H9 (cell line): ENCODE measurements around the gene GADD45GIP1. TPM values are rescaled to one million over a fixed set of nuclear protein-coding genes. Genes with fewer than 3 reads are reported as not detected.

Experiments used
- DNase-seq: peaks from one replicate; pipeline ENCODE4 v3.0.0-alpha.2; 2017
- H2AFZ ChIP-seq: one replicate; pipeline ENCODE4 v1.6.1; 2013; ENCODE audit warnings: mild to moderate bottlenecking, low read length, control low read depth, moderate library complexity
- H2AK5ac ChIP-seq: 2 replicates; pipeline ENCODE4 v1.6.1; 2013; ENCODE audit warnings: low read length, control low read depth, mixed read lengths; ENCODE audit not compliant: insufficient read length
- H2BK120ac ChIP-seq: one replicate; pipeline ENCODE4 v1.6.1; 2013; ENCODE audit warnings: low read depth, mild to moderate bottlenecking, low read length, control low read depth, inconsistent platforms; ENCODE audit not compliant: poor library complexity, severe bottlenecking
- H2BK12ac ChIP-seq: 2 replicates; pipeline ENCODE4 v1.6.1; 2013; ENCODE audit warnings: low read length, control low read depth, mixed read lengths, low read depth; ENCODE audit not compliant: insufficient read length
- H2BK15ac ChIP-seq: 2 replicates; pipeline ENCODE4 v1.6.1; 2013; ENCODE audit warnings: low read depth, low read length, control low read depth
- H2BK20ac ChIP-seq: one replicate; pipeline ENCODE4 v1.6.1; 2013; ENCODE audit warnings: low read depth, mild to moderate bottlenecking, low read length, control low read depth, inconsistent platforms; ENCODE audit not compliant: poor library complexity, severe bottlenecking
- H2BK5ac ChIP-seq: 2 replicates; pipeline ENCODE4 v1.6.1; 2013; ENCODE audit warnings: low read length, control low read depth, mixed read lengths; ENCODE audit not compliant: insufficient read length
- H3K14ac ChIP-seq: 2 replicates; pipeline ENCODE4 v1.6.1; 2013; ENCODE audit warnings: low read length, control low read depth; ENCODE audit not compliant: insufficient read depth
- H3K18ac ChIP-seq: 2 replicates; pipeline ENCODE4 v1.6.1; 2013; ENCODE audit warnings: low read depth, mild to moderate bottlenecking, mixed read lengths, low read length, control low read depth; ENCODE audit not compliant: insufficient read length
- H3K23ac ChIP-seq: 2 replicates; pipeline ENCODE4 v1.6.1; 2013; ENCODE audit warnings: low read length, control low read depth, mixed read lengths, low read depth; ENCODE audit not compliant: insufficient read length
- H3K23me2 ChIP-seq: 2 replicates; pipeline ENCODE4 v1.6.1; 2013; ENCODE audit warnings: low read depth, mild to moderate bottlenecking, mixed read lengths, low read length, control low read depth; ENCODE audit not compliant: insufficient read length, poor library complexity, severe bottlenecking
- H3K27ac ChIP-seq: 2 replicates; pipeline ENCODE4 v1.5.1; 2013; ENCODE audit warnings: low read length, control low read depth, mixed read lengths, low read depth; ENCODE audit not compliant: insufficient read length
- H3K27me3 ChIP-seq: 2 replicates; pipeline ENCODE4 v1.6.1; 2013; ENCODE audit warnings: low read length, control low read depth, inconsistent platforms; ENCODE audit not compliant: insufficient read depth
- H3K4ac ChIP-seq: 2 replicates; pipeline ENCODE4 v1.6.1; 2013; ENCODE audit warnings: low read depth, mild to moderate bottlenecking, control low read depth, inconsistent platforms, low read length, moderate library complexity
- H3K4me1 ChIP-seq: 2 replicates; pipeline ENCODE4 v1.6.1; 2013; ENCODE audit warnings: low read length, control low read depth, inconsistent platforms; ENCODE audit not compliant: insufficient read depth
- H3K4me2 ChIP-seq: 2 replicates; pipeline ENCODE4 v1.6.1; 2013; ENCODE audit warnings: low read length, control low read depth, mixed read lengths; ENCODE audit not compliant: insufficient read length, insufficient read depth
- H3K56ac ChIP-seq: 2 replicates; pipeline ENCODE4 v1.6.1; 2013; ENCODE audit warnings: low read depth, mild to moderate bottlenecking, mixed read lengths, low read length, control low read depth; ENCODE audit not compliant: insufficient read length
- H3K79me1 ChIP-seq: 2 replicates; pipeline ENCODE4 v1.6.1; 2013; ENCODE audit warnings: low read depth, mild to moderate bottlenecking, moderate library complexity, low read length, control low read depth, inconsistent platforms; ENCODE audit not compliant: insufficient read depth, poor library complexity, severe bottlenecking
- H3K79me2 ChIP-seq: 2 replicates; pipeline ENCODE4 v1.6.1; 2013; ENCODE audit warnings: low read length, control low read depth, inconsistent platforms; ENCODE audit not compliant: insufficient read depth
- H3K9ac ChIP-seq: 2 replicates; pipeline ENCODE4 v1.6.1; 2013; ENCODE audit warnings: low read length, control low read depth, mixed read lengths; ENCODE audit not compliant: insufficient read length; ENCODE audit errors: extremely low read depth
- H3K9me3 ChIP-seq: one replicate; pipeline ENCODE4 v1.6.1; 2013; ENCODE audit warnings: low read depth, low read length, inconsistent platforms; ENCODE audit not compliant: control insufficient read depth
- H3T11ph ChIP-seq: one replicate; pipeline ENCODE4 v1.6.1; 2013; ENCODE audit warnings: mild to moderate bottlenecking, low read length, control low read depth, inconsistent platforms
- H4K20me1 ChIP-seq: one replicate; pipeline ENCODE4 v1.6.1; 2013; ENCODE audit not compliant: control insufficient read depth, insufficient read length, insufficient read depth
- H4K5ac ChIP-seq: 2 replicates; pipeline ENCODE4 v1.6.1; 2013; ENCODE audit warnings: low read depth, mild to moderate bottlenecking, mixed read lengths, low read length, control low read depth; ENCODE audit not compliant: insufficient read length
- H4K8ac ChIP-seq: replicated peaks from 2 replicates; pipeline ENCODE4 v1.6.1; 2013; ENCODE audit warnings: low read length, control low read depth, mixed read lengths, low read depth; ENCODE audit not compliant: insufficient read length
- H4K91ac ChIP-seq: 2 replicates; pipeline ENCODE4 v1.6.1; 2013; ENCODE audit warnings: low read depth, mild to moderate bottlenecking, moderate library complexity, mixed read lengths, low read length, control low read depth; ENCODE audit not compliant: insufficient read length
- H3K27ac Mint-ChIP-seq, 3 experiments: 2 replicates in 2 of 3; 3 replicates in 1 of 3; pipeline ENCODE4 v1.8.0; 2020 to 2021; ENCODE audit warnings: mixed read lengths in 3 of 3, mild to moderate bottlenecking in 1 of 3, moderate library complexity in 1 of 3
- H3K27me3 Mint-ChIP-seq: 2 replicates; pipeline ENCODE4 v1.8.0; 2021; ENCODE audit warnings: low read depth, mild to moderate bottlenecking, moderate library complexity, mixed read lengths
- H3K36me3 Mint-ChIP-seq, 3 experiments: 2 replicates in 2 of 3; 3 replicates in 1 of 3; pipeline ENCODE4 v1.8.0; 2020 to 2021; ENCODE audit warnings: low read depth in 3 of 3, mixed read lengths in 3 of 3; ENCODE audit not compliant: insufficient read depth in 1 of 3
- H3K4me1 Mint-ChIP-seq, 2 experiments: 2 replicates each; pipeline ENCODE4 v1.8.0; 2020; ENCODE audit warnings: mixed read lengths in 2 of 2
- H3K4me3 Mint-ChIP-seq, 2 experiments: 2 replicates in 1 of 2; 3 replicates in 1 of 2; pipeline ENCODE4 v1.8.0; 2020 to 2021; ENCODE audit warnings: mild to moderate bottlenecking in 2 of 2, mixed read lengths in 2 of 2, moderate library complexity in 1 of 2
- H3K9me3 Mint-ChIP-seq, 2 experiments: 2 replicates in 1 of 2; 3 replicates in 1 of 2; pipeline ENCODE4 v1.8.0; 2020; ENCODE audit warnings: mild to moderate bottlenecking in 2 of 2, mixed read lengths in 2 of 2, moderate library complexity in 1 of 2
- CTCF ChIP-seq: fragments of 200-600 bp; sonication (generic); conservative IDR thresholded peaks from 3 replicates; pipeline ENCODE4 v1.8.0; 2021; ENCODE audit warnings: antibody characterized with exemption, mild to moderate bottlenecking
- WGBS: extraction: QIAGEN DNeasy Blood & Tissue Kit; methylation state at CpG from one replicate; pipeline ENCODE4 v1.1.7; 2013; ENCODE audit warnings: missing lambda C conversion rate, low lambda C conversion rate, mixed read lengths; ENCODE audit not compliant: insufficient read length; ENCODE audit errors: extremely low coverage; 5-methylcytosine and 5-hydroxymethylcytosine counted together
- total RNA-seq: library from RNA; stranded (reverse); gene quantifications from 2 replicates; pipeline ENCODE4 v1.2.1, GENCODE V29; 2021

Gene GADD45GIP1
- total RNA-seq, 1 experiment from 2014 or later, result 44.5 TPM

GRCh38 chr19:12997967-12998940, 41.2 kb upstream of the GADD45GIP1 start:
- peaks cover 3 to 8% of the 10 kb centered on the region in 2 experiments for H3K4me1 Mint-ChIP-seq
- H3K36me3 Mint-ChIP-seq, result peaks cover 0 to 2% (median 0%) of the 10 kb centered on the region in 3 experiments; a peak in 1 of 7 replicates
- Histone ChIP-seq H3T11ph (no peak overlapping the region), H2BK15ac (no peak overlapping the region), H3K23ac (no peak overlapping the region), H3K4me1 (no peaks in the 10 kb centered on the region), H2BK120ac (no peak overlapping the region), H3K27ac (no peak overlapping the region), H3K9me3 (no peaks in the 10 kb centered on the region), H3K4ac (no peak overlapping the region), H3K4me2 (no peak overlapping the region), H3K56ac (no peak overlapping the region), H4K20me1 (peaks cover 7% of the 10 kb centered on the region), H3K9ac (no peak overlapping the region), H3K14ac (no peak overlapping the region), H2BK12ac (no peak overlapping the region), H3K79me2 (no peaks in the 10 kb centered on the region), H3K18ac (no peak overlapping the region), H2AK5ac (no peak overlapping the region), H4K5ac (no peak overlapping the region), H3K79me1 (no peaks in the 10 kb centered on the region), H2AFZ (no peak overlapping the region), H4K91ac (no peak overlapping the region), H2BK5ac (no peak overlapping the region), H3K23me2 (peaks cover 4% of the 10 kb centered on the region), H4K8ac (no peak overlapping the region), H3K27me3 (peaks cover 55% of the 10 kb centered on the region), H2BK20ac (no peak overlapping the region)
- no peak for DNase-seq
- peaks cover 94% of the 10 kb centered on the region for H3K27me3 Mint-ChIP-seq
- H3K9me3 Mint-ChIP-seq, result peaks cover 2 to 9% of the 10 kb centered on the region in 2 experiments; a peak in 2 of 5 replicates
- no CpG with 5 or more reads among the region's 32 CpGs for WGBS
- no peak overlapping the region for H3K4me3 Mint-ChIP-seq
- no peak for TF ChIP-seq CTCF
- no peak overlapping the region for H3K27ac Mint-ChIP-seq
